H9 (cell line): ENCODE results near the gene KRTAP22-1. TPM values are rescaled to one million over a fixed set of nuclear protein-coding genes. Genes with fewer than 3 reads are reported as not detected.

Experiments
- DNase-seq: peaks from one replicate; pipeline ENCODE4 v3.0.0-alpha.2; 2017
- H2AFZ ChIP-seq: one replicate; pipeline ENCODE4 v1.6.1; 2013; ENCODE audit warnings: mild to moderate bottlenecking, low read length, control low read depth, moderate library complexity
- H2AK5ac ChIP-seq: 2 replicates; pipeline ENCODE4 v1.6.1; 2013; ENCODE audit warnings: low read length, control low read depth, mixed read lengths; ENCODE audit not compliant: insufficient read length
- H2BK120ac ChIP-seq: one replicate; pipeline ENCODE4 v1.6.1; 2013; ENCODE audit warnings: low read depth, mild to moderate bottlenecking, low read length, control low read depth, inconsistent platforms; ENCODE audit not compliant: poor library complexity, severe bottlenecking
- H2BK12ac ChIP-seq: 2 replicates; pipeline ENCODE4 v1.6.1; 2013; ENCODE audit warnings: low read length, control low read depth, mixed read lengths, low read depth; ENCODE audit not compliant: insufficient read length
- H2BK15ac ChIP-seq: 2 replicates; pipeline ENCODE4 v1.6.1; 2013; ENCODE audit warnings: low read depth, low read length, control low read depth
- H2BK20ac ChIP-seq: one replicate; pipeline ENCODE4 v1.6.1; 2013; ENCODE audit warnings: low read depth, mild to moderate bottlenecking, low read length, control low read depth, inconsistent platforms; ENCODE audit not compliant: poor library complexity, severe bottlenecking
- H2BK5ac ChIP-seq: 2 replicates; pipeline ENCODE4 v1.6.1; 2013; ENCODE audit warnings: low read length, control low read depth, mixed read lengths; ENCODE audit not compliant: insufficient read length
- H3K14ac ChIP-seq: 2 replicates; pipeline ENCODE4 v1.6.1; 2013; ENCODE audit warnings: low read length, control low read depth; ENCODE audit not compliant: insufficient read depth
- H3K18ac ChIP-seq: 2 replicates; pipeline ENCODE4 v1.6.1; 2013; ENCODE audit warnings: low read depth, mild to moderate bottlenecking, mixed read lengths, low read length, control low read depth; ENCODE audit not compliant: insufficient read length
- H3K23ac ChIP-seq: 2 replicates; pipeline ENCODE4 v1.6.1; 2013; ENCODE audit warnings: low read length, control low read depth, mixed read lengths, low read depth; ENCODE audit not compliant: insufficient read length
- H3K23me2 ChIP-seq: 2 replicates; pipeline ENCODE4 v1.6.1; 2013; ENCODE audit warnings: low read depth, mild to moderate bottlenecking, mixed read lengths, low read length, control low read depth; ENCODE audit not compliant: insufficient read length, poor library complexity, severe bottlenecking
- H3K27ac ChIP-seq: 2 replicates; pipeline ENCODE4 v1.5.1; 2013; ENCODE audit warnings: low read length, control low read depth, mixed read lengths, low read depth; ENCODE audit not compliant: insufficient read length
- H3K27me3 ChIP-seq: 2 replicates; pipeline ENCODE4 v1.6.1; 2013; ENCODE audit warnings: low read length, control low read depth, inconsistent platforms; ENCODE audit not compliant: insufficient read depth
- H3K4ac ChIP-seq: 2 replicates; pipeline ENCODE4 v1.6.1; 2013; ENCODE audit warnings: low read depth, mild to moderate bottlenecking, control low read depth, inconsistent platforms, low read length, moderate library complexity
- H3K4me1 ChIP-seq: 2 replicates; pipeline ENCODE4 v1.6.1; 2013; ENCODE audit warnings: low read length, control low read depth, inconsistent platforms; ENCODE audit not compliant: insufficient read depth
- H3K4me2 ChIP-seq: 2 replicates; pipeline ENCODE4 v1.6.1; 2013; ENCODE audit warnings: low read length, control low read depth, mixed read lengths; ENCODE audit not compliant: insufficient read length, insufficient read depth
- H3K56ac ChIP-seq: 2 replicates; pipeline ENCODE4 v1.6.1; 2013; ENCODE audit warnings: low read depth, mild to moderate bottlenecking, mixed read lengths, low read length, control low read depth; ENCODE audit not compliant: insufficient read length
- H3K79me1 ChIP-seq: 2 replicates; pipeline ENCODE4 v1.6.1; 2013; ENCODE audit warnings: low read depth, mild to moderate bottlenecking, moderate library complexity, low read length, control low read depth, inconsistent platforms; ENCODE audit not compliant: insufficient read depth, poor library complexity, severe bottlenecking
- H3K79me2 ChIP-seq: 2 replicates; pipeline ENCODE4 v1.6.1; 2013; ENCODE audit warnings: low read length, control low read depth, inconsistent platforms; ENCODE audit not compliant: insufficient read depth
- H3K9ac ChIP-seq: 2 replicates; pipeline ENCODE4 v1.6.1; 2013; ENCODE audit warnings: low read length, control low read depth, mixed read lengths; ENCODE audit not compliant: insufficient read length; ENCODE audit errors: extremely low read depth
- H3K9me3 ChIP-seq: one replicate; pipeline ENCODE4 v1.6.1; 2013; ENCODE audit warnings: low read depth, low read length, inconsistent platforms; ENCODE audit not compliant: control insufficient read depth
- H3T11ph ChIP-seq: one replicate; pipeline ENCODE4 v1.6.1; 2013; ENCODE audit warnings: mild to moderate bottlenecking, low read length, control low read depth, inconsistent platforms
- H4K20me1 ChIP-seq: one replicate; pipeline ENCODE4 v1.6.1; 2013; ENCODE audit not compliant: control insufficient read depth, insufficient read length, insufficient read depth
- H4K5ac ChIP-seq: 2 replicates; pipeline ENCODE4 v1.6.1; 2013; ENCODE audit warnings: low read depth, mild to moderate bottlenecking, mixed read lengths, low read length, control low read depth; ENCODE audit not compliant: insufficient read length
- H4K8ac ChIP-seq: replicated peaks from 2 replicates; pipeline ENCODE4 v1.6.1; 2013; ENCODE audit warnings: low read length, control low read depth, mixed read lengths, low read depth; ENCODE audit not compliant: insufficient read length
- H4K91ac ChIP-seq: 2 replicates; pipeline ENCODE4 v1.6.1; 2013; ENCODE audit warnings: low read depth, mild to moderate bottlenecking, moderate library complexity, mixed read lengths, low read length, control low read depth; ENCODE audit not compliant: insufficient read length
- H3K27ac Mint-ChIP-seq, 3 experiments: 2 replicates in 2 of 3; 3 replicates in 1 of 3; pipeline ENCODE4 v1.8.0; 2020 to 2021; ENCODE audit warnings: mixed read lengths in 3 of 3, mild to moderate bottlenecking in 1 of 3, moderate library complexity in 1 of 3
- H3K27me3 Mint-ChIP-seq: 2 replicates; pipeline ENCODE4 v1.8.0; 2021; ENCODE audit warnings: low read depth, mild to moderate bottlenecking, moderate library complexity, mixed read lengths
- H3K36me3 Mint-ChIP-seq, 3 experiments: 2 replicates in 2 of 3; 3 replicates in 1 of 3; pipeline ENCODE4 v1.8.0; 2020 to 2021; ENCODE audit warnings: low read depth in 3 of 3, mixed read lengths in 3 of 3; ENCODE audit not compliant: insufficient read depth in 1 of 3
- H3K4me1 Mint-ChIP-seq, 2 experiments: 2 replicates each; pipeline ENCODE4 v1.8.0; 2020; ENCODE audit warnings: mixed read lengths in 2 of 2
- H3K4me3 Mint-ChIP-seq, 2 experiments: 2 replicates in 1 of 2; 3 replicates in 1 of 2; pipeline ENCODE4 v1.8.0; 2020 to 2021; ENCODE audit warnings: mild to moderate bottlenecking in 2 of 2, mixed read lengths in 2 of 2, moderate library complexity in 1 of 2
- H3K9me3 Mint-ChIP-seq, 2 experiments: 2 replicates in 1 of 2; 3 replicates in 1 of 2; pipeline ENCODE4 v1.8.0; 2020; ENCODE audit warnings: mild to moderate bottlenecking in 2 of 2, mixed read lengths in 2 of 2, moderate library complexity in 1 of 2
- CTCF ChIP-seq: fragments of 200-600 bp; sonication (generic); conservative IDR thresholded peaks from 3 replicates; pipeline ENCODE4 v1.8.0; 2021; ENCODE audit warnings: antibody characterized with exemption, mild to moderate bottlenecking
- total RNA-seq: library from RNA; stranded (reverse); gene quantifications from 2 replicates; pipeline ENCODE4 v1.2.1, GENCODE V29; 2021

Gene KRTAP22-1
- total RNA-seq, 1 experiment from 2014 or later: not detected

GRCh38 chr21:30620080-30620479, 19.2 kb downstream of the KRTAP22-1 start:
- Histone ChIP-seq H3K56ac (no peak overlapping the region), H3K9ac (no peak overlapping the region), H4K5ac (no peak overlapping the region), H3K23ac (no peak overlapping the region), H3K23me2 (no peaks in the 10 kb centered on the region), H2BK120ac (no peak overlapping the region), H3K4me2 (no peak overlapping the region), H4K20me1 (no peaks in the 10 kb centered on the region), H3T11ph (no peak overlapping the region), H3K79me1 (no peaks in the 10 kb centered on the region), H3K79me2 (no peaks in the 10 kb centered on the region), H2BK5ac (no peak overlapping the region), H3K27me3 (no peaks in the 10 kb centered on the region), H2BK20ac (no peak overlapping the region), H3K4me1 (no peaks in the 10 kb centered on the region), H4K91ac (no peak overlapping the region), H3K9me3 (no peaks in the 10 kb centered on the region), H3K27ac (no peak overlapping the region), H3K14ac (no peak overlapping the region), H3K18ac (no peak overlapping the region), H2AK5ac (no peak overlapping the region), H2BK12ac (no peak overlapping the region), H2AFZ (no peak overlapping the region), H2BK15ac (no peak overlapping the region), H3K4ac (no peak overlapping the region), H4K8ac (no peak overlapping the region)
- DNase-seq: no peak
- no peak overlapping the region for H3K27ac Mint-ChIP-seq
- H3K36me3 Mint-ChIP-seq: peaks cover 6 to 25% (median 9%) of the 10 kb centered on the region in 3 experiments
- H3K27me3 Mint-ChIP-seq: peaks cover 1% of the 10 kb centered on the region
- TF ChIP-seq CTCF: no peak
- H3K4me3 Mint-ChIP-seq: no peak overlapping the region
- no peaks in the 10 kb centered on the region for H3K4me1 Mint-ChIP-seq
- peaks cover 11 to 32% of the 10 kb centered on the region in 2 experiments for H3K9me3 Mint-ChIP-seq
